DMS114 treated with DMSO at 0.1 percent for 48 hours (cell line): ENCODE measurements around the gene FAM83B.
"Not testable (repeated sequence)": the region's sequence is repeated elsewhere in the genome, so short reads cannot be mapped to it uniquely, and the experiment has no call there.

ENCODE experiments used
- DNase-seq: peaks from one replicate; lab custom pipeline; 2025; ENCODE audit not compliant: unreplicated experiment; lab: John Stamatoyannopoulos, UW

The FAM83B gene, protein sequence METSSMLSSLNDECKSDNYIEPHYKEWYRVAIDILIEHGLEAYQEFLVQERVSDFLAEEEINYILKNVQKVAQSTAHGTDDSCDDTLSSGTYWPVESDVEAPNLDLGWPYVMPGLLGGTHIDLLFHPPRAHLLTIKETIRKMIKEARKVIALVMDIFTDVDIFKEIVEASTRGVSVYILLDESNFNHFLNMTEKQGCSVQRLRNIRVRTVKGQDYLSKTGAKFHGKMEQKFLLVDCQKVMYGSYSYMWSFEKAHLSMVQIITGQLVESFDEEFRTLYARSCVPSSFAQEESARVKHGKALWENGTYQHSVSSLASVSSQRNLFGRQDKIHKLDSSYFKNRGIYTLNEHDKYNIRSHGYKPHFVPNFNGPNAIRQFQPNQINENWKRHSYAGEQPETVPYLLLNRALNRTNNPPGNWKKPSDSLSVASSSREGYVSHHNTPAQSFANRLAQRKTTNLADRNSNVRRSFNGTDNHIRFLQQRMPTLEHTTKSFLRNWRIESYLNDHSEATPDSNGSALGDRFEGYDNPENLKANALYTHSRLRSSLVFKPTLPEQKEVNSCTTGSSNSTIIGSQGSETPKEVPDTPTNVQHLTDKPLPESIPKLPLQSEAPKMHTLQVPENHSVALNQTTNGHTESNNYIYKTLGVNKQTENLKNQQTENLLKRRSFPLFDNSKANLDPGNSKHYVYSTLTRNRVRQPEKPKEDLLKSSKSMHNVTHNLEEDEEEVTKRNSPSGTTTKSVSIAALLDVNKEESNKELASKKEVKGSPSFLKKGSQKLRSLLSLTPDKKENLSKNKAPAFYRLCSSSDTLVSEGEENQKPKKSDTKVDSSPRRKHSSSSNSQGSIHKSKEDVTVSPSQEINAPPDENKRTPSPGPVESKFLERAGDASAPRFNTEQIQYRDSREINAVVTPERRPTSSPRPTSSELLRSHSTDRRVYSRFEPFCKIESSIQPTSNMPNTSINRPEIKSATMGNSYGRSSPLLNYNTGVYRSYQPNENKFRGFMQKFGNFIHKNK

DNA sequence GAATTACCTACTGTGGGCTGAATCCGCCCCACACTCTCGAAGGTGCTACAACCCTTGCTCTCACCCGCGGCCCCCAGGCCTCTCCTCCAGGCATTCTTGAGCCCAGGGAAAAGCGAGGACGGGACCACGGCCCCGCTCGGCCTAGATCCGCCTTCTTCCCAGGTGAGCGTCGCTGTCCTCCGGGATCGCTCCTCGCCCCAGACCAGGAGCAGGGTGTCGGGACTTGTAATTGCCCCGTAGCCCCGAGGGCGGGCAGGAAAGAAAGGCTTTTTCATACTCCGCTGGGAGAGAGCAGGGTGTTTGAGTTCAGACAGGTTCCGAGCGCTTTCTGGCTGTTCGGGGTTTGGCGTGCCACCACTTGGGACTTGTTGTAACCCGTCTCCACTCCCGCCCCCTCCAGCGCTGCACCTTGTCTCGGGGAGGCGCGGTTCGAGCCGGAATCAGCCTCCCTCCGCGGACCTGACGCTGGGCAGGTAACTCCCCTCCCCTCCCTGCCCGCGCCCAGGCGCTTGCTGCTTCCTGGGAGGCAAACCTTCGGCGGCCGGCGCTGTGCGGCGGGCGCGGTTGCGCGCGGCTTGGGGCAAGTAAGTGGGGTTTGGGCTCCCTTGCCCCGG is at the start of gene FAM83B:
FAM83B (plus strand) TSS at position 529 of the 614 bp plus-strand sequence. CDS start 23,476 bp downstream, outside the sequence.
- DNase-seq = no peak

DNA sequence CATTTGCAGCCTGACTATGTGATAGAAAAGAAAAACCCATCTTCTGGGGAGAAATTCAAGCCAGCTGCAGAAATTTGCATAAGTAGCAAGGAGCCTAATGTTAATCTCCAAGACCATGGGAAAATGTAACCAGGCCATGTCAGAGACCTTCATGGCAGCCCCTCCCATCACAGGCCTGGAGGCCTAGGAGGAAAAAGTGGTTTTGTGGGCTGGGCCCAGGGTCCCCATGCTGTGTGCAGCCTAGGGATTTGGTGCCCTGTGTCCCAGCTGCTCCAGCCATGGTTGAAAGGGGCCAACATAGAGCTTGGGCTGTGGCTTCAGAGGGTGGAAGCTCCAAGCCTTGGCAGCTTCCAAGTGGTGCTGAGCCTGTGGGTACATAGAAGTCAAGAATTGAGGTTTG is 49.7 kb upstream of the FAM83B start:
- DNase-seq = not testable (repeated sequence)

DNA sequence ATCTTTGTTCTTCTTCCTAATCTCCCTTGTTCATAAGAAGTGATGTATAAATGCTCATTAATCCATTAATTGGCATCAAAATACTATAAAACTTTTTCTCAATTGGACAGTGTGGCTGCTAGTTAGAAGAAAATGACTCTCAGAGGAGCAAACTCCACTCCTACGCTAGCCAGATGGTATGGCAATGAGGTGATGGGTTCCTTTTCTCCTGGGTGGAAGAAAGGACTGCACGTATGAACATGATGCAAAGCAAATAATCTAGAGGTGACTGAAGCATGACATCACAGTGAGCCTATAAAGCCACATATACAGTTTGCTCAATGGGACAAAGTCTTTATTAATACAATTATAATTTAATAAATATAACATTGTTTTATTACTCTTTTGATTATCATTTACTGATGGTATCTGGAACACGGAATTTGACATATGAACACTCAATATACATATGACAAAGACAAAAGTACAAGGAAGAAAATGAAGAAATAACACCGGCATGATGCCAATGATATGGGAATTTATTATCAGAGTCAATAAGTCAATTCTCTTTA is 46.4 kb upstream of the FAM83B start:
- no peak for DNase-seq

DNA sequence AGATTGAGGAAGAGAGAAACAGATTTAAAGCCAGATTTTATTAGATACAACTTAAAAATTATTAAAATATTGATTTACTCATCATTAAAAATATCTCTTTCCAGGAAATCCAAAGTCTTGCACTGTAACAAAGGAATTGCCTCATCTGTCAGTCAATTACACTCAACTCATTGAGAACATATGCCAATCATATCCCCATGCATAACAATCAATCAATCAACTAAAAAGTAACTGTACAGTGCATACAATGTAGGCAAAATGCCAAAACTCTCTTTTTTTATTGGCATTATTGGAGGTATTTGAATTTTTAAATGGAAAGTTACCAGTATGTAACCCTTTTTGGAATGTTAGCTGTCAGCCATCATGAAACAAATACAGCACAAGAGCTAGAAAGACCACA is 45.3 kb upstream of the FAM83B start:
- no peak for DNase-seq

DNA sequence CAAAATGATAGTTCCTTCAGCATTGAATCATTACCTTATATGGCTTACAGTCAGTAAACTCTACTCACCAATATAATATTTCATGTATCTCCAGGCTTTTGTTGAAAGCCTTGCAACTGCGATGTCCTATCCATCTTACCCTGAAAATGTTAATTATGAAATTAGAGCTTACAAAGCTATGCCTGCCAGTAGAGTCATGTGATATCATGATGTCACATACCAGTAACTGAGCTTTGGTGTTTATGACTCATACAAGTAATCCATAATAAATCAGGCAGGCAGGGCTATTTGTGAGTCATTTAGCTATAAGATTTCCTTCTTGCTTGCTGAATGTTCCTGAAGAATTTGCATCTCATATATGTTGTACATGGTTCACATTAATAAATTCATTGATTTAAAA is 44.9 kb upstream of the FAM83B start:
- no peak for DNase-seq

DNA sequence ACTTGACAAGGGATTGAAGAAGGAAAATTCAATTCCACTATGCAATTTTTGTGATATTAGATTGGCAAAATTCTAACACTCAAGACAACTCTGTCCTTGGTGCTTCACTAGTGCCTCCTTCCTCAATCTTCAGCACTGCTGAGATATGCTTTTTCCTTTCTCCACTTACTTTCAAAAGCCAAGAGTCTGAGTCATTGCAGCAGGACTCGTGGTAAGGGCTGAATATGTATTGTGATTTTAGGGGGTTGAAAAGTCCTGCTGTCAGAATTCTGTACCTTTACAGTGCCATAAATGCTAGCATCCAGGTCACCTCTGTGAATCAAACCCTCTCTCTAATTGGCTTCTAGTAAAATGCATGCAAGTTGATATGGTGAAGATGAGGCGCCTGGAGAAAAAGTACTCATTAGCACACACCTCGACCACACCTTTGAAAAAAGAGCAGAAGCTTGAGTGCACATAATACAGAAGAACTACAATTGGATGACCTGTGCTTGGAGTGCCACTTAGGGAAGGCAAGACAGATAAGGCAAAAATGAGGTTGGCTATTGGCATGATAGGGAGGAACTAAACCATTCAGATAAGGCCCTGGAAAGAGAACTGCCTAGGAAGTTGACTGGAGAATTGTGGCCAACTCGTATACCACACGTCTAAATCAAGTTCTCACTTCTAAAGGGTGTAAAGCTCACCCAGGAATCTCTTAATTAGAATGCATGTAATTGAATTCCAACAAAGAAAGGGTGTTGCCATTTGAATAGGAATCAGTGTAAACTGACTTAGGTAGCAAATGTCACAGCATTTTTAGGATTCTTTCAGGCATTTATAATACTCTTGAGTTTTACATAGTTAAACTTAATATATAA is 43.6 kb upstream of the FAM83B start:
- no peak for DNase-seq

DNA sequence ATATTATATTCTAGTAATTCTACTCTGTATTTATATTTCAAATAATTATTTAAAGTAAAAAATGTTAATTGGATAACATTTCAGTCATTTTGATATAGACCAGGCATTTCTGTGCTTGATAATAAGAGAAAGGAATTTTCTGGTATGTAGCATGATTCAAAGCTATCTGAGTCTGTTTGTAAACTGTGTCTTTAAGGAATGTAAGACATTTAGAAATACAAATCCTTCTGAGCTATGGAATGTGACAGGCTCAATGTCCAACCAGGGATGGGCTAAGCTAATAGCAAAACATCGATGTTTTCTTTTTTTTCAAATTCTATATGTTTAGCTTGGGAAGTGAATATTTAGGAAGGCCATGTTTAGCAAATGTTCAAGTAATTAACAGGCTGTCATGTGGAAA is 41.5 kb upstream of the FAM83B start:
- no peak for DNase-seq

DNA sequence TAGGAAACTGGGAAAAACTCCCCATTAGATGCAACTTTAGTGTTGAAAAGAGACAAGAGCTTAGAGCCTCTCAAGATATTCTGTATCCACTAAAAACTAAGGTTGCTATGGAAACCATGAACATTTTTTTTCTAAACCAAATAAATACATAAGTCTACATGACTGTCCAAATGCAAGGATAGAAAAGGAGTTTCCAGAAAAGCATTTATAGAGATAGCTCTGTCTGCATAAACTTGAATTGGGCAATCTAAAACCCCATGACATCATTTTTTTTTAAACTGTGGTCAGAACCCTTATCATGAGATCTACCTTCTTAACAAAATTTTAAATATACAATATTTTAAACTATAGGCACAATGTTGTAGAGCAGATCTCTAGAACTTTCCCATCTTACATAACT is 36.4 kb upstream of the FAM83B start:
- DNase-seq = no peak

DNA sequence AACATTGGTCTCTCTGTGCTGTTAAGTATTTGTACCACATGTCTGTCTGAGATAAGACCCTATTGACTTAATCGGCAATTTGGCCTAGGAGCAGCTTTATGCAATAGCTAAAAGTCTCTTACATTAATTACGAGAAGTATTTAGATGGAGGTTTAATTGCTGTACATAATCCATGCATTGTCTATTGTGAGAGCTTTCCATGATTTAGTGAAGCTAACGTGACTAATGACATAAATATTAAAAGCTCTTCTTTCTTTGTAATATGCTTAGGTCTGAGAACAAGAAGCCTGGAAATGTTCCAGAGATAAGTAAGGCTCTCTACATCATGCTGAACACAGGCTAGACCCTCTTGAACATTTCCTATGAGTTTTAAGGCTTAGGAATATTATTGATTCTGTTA is 32.7 kb upstream of the FAM83B start:
- no peak for DNase-seq

DNA sequence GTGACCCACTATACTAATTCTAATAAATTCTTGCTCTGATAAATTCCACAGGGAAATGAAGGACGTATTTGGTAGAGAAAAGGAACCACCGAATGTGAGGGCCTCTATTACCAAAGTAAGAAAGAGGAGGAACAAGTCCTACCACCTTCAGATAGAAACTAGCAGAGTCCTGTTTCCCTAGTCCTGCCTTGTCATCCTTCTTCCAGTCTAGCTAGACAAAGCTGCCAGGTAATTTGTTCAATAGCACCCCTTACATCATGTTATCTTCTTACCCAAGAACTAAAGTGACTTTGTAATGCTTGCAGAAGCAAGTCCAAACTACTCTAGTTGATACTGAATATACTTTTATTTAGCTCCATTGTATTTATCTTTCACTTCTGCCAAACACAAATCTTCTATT is 29.3 kb upstream of the FAM83B start:
- no peak for DNase-seq

DNA sequence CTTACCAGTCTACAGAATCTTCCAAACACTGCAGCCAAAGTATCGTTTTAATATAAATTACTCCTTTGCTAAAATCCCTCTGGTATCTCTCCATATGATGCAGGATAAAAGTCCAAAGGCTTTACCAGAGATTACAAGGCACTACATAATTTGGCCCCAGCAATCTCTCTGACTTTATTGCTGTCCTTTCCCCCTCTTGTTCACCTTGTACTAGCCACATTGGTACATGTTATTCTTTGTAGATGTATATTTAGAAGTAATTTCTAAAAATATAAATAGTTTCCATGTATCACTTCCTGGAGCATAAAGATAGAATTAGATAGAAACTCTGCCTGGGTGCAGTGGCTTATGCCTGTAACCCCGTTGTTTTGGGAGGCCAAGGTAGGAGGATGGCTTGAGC is 28.7 kb upstream of the FAM83B start:
- DNase-seq = no peak

DNA sequence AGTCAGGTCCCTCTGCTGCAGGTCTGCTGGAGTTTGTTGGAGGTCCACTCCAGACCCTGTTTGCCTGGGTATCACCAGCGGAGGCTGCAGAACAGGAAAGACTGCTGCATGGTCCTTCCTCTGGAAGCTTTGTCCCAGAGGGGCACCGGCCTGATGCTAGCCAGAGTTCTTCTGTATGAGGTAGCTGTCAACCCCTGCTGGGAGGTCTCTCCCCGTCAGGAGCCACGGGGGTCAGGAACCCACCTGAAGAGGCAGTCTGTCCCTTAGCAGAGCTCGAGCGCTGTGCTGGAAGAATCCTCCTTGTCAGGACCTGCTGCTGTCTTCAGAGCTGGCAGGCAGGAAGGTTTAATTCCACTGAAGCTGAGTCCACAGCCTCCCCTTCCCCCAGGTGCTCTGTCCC is 22.3 kb upstream of the FAM83B start:
- not testable (repeated sequence) for DNase-seq

DNA sequence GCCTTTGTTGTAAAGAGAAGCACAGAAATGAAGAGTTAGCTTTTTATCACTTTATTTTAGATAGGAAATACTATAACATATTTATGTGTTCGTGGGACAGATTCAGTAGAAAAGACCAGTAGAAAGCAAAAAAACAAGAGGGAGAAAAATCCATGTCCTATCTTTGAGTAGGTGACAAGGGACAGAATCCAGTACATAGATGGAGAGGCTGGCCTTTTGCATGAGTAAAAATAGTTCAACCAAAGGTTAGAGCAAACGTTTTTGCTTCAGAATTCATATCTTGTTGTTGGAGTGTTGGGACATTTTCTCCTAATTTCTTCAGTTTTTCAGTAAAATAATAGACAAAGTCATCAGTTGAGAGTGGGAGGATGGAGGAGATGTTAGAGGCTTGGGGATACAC is 19.6 kb upstream of the FAM83B start:
- DNase-seq = no peak

DNA sequence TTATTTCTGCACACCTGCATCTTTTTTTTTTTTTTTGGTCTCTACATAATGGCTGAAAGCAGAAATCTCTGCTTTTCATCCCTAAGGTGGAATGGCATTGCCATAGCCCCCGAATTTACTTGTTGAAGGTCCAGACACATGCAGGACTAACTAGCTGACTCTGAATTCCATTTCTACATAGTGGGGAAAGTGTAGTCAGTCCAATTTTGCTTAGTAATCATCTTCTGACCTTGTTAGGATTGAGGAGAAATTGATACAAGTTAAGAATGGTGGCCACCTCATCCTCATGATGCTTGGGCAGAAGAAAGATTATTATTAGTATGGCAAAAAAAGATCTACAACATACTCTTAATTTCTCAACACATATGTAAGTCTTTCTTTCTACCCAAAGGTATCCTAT is 16.4 kb upstream of the FAM83B start:
- no peak for DNase-seq

DNA sequence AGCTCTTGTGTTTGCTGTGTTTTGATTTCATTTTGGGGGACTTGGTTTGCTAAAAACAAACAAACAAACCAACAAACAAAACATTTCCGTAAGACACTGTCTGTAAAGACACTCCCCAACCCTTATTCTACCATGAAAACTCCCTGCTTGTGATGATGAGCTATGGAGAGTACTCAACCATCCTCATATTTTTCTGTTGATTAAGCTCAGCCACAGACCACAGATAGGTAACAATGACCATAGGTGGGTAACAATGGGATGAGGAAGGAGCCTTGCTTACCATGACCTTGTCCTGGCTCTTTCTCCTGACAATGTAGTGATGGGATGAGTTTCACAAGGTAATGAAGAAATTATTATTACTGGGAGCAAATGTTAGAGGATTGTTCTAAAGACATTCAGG is 11.4 kb upstream of the FAM83B start:
- DNase-seq = no peak

DNA sequence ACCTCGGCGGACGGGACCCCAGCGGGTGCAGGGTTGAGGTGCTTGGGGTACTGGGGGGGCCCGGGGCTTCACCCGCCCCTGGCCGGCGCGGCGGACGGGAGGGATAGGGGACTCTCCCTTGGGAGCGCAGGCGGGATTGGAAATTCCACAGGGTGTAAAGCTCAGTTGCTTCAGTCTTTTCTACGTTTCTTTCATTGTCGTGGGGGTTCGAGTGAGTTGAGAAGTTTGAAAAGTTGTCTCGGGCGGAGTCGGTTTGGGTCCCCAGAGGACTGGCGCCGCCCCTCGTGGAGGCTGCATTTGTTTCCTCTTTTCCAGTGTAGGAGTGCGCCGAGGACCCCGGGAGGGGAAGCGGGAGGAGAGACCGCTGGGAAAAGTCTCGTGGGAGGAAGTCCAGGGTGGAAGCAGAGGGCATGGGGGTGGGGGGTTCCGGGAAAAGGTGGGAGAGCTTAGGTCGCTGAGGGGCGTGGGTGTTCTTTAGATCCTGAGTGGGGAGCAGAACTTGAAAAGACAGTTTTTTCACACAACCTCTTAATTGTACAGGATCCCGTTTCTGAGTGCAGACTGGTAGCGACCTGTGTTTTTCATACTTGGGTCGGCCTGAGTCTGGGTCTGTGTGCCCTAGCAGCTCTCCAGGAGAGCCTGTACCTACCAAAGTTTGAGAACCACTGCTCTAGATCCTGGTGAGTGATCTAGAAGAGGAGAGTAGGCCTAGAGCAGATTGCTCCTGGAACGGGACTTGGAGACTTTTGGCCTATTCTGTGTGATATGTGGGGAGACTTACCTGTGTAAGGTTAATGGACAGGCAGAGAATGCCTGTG is 495 bp downstream of the FAM83B start:
- DNase-seq = no peak

DNA sequence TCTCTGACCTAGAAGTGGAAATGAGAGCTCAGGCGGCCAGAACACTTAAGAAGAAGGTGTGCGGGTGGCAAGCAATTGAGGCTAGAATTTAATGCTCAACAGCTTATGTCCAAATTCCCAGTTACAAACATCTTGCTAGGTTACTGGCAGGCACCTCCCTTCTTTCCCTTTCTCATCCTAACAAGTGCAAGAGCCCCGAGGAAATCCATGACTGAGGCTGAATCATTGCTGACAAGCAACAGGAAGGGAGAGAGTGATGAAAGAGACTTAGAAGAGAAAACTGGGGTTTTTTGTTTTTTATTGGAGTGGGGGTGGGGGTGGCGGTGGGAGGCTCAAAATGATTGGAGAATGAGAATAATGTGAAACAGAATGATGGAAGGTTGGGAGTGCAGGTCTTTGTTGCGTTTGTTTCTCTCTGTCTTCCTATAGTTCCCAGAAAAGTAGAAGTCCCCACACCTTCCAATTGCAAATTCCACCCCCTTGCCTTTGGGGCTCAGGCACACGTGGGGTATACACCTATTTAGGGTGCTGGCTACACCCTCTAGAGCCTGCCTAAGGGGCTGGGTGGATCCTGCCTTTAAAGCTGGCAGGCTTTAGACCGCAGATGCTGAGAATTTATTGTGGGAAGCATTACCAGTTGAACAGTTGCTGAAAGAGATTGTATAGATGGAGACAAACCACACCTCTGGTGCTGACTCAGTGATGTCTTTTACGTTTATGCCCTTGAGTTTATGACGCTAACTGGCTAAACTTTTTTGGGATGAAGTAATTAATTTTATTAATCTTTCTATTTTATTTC is 1.4 kb downstream of the FAM83B start:
- no peak for DNase-seq

DNA sequence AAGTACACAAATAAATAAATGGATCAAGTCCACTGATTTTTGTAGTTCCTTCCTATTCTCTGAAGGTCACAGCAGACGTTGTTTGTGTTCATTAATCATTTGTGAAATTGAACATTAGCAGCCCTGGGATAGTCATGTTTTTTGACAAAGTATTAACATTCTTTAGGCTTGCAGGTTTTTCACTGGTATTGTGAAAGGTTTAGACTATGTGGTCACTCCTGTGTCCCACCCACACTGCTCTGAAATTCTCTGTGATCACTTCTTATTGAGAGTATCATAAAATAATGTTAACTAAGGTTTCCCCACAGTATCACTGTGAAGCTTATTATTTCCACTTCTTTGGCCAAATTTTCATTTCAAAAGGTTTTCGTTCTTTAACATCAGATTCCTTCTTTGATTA is 3.5 kb downstream of the FAM83B start:
- DNase-seq = no peak

DNA sequence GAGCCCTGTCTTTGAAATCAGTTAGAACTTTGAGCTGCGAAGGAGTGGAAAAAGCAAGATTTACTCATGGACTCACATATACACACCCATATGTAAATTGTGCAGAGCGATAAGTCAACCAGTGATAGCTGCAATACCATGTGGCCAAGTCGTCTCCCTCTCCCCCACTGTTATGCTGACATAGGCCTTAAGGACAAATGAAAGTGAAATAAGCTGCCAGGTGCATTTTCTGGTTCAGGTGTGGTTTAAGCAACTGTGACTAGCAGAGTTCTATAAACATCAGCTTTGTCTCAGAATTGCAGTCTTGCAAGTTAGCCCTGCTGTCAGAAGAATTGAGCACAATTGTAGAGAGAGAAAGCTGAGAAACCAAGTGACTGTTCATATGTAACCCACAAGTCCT is 9.6 kb downstream of the FAM83B start:
- DNase-seq = no peak
